Activated CD4-positive, alpha-beta memory T cell treated with anti-CD3 and anti-CD28 coated beads, Interleukin-2, amount 10 ng/mL, durations not matched to agents 7 days and 5 days (primary cell): ENCODE data around the gene CDH6. TPM values are rescaled to one million over a fixed set of nuclear protein-coding genes. Genes with fewer than 3 reads are reported as not detected.

ENCODE experiments used
- CTCF ChIA-PET: fragments of 350-600 bp; sonication (Branson Sonifier 250); formaldehyde crosslinking; loops from one replicate; lab custom pipeline; 2021; ENCODE audit warnings: antibody characterized with exemption, inconsistent platforms; lab: Charles Lee
- POLR2A ChIA-PET: fragments of 350-600 bp; sonication (Branson Sonifier 250); formaldehyde crosslinking; loops from one replicate; lab custom pipeline; 2021; ENCODE audit warnings: antibody characterized with exemption; lab: Charles Lee
- DNase-seq: peaks from one replicate; pipeline ENCODE4 v3.0.0-alpha.2; 2020
- H3K27ac Mint-ChIP-seq: one replicate; pipeline ENCODE4 v1.8.0; 2021; ENCODE audit warnings: mild to moderate bottlenecking, mixed read lengths
- H3K27me3 Mint-ChIP-seq: one replicate; pipeline ENCODE4 v1.8.0; 2021; ENCODE audit warnings: mixed read lengths
- H3K36me3 Mint-ChIP-seq: one replicate; pipeline ENCODE4 v1.8.0; 2021; ENCODE audit warnings: low read depth, mixed read lengths
- H3K4me1 Mint-ChIP-seq: one replicate; pipeline ENCODE4 v1.8.0; 2021; ENCODE audit warnings: mixed read lengths
- H3K4me3 Mint-ChIP-seq: one replicate; pipeline ENCODE4 v1.8.0; 2021; ENCODE audit warnings: mild to moderate bottlenecking, mixed read lengths
- H3K9me3 Mint-ChIP-seq: one replicate; pipeline ENCODE4 v1.8.0; 2021; ENCODE audit warnings: mixed read lengths
- total RNA-seq, 2 experiments: library from RNA; stranded (reverse); gene quantifications; one replicate each; pipeline ENCODE4 v1.2.3, GENCODE V29; 2021

CDH6 gene
- total RNA-seq, 2 experiments from 2014 or later: not detected

- Mint-ChIP-seq H3K27me3 (no peaks in the 10 kb centered on the region), H3K9me3 (no peaks in the 10 kb centered on the region), H3K36me3 (no peaks in the 10 kb centered on the region), H3K27ac (no peak overlapping the region), H3K4me1 (no peaks in the 10 kb centered on the region), H3K4me3 (no peak overlapping the region)
- ChIA-PET POLR2A (no interaction called here), CTCF (no interaction called here)
- no peak for DNase-seq
Measured at GRCh38 chr5:31273631-31274378, 80.3 kb downstream of the CDH6 start.

- POLR2A ChIA-PET: no interaction called here
- Mint-ChIP-seq H3K27me3 (no peaks in the 10 kb centered on the region), H3K4me1 (no peaks in the 10 kb centered on the region), H3K9me3 (no peaks in the 10 kb centered on the region), H3K27ac (no peak overlapping the region), H3K36me3 (no peaks in the 10 kb centered on the region), H3K4me3 (no peak overlapping the region)
- no peak for DNase-seq
- CTCF ChIA-PET: interaction anchor here (1.4 kb wide), 1 partner anchor 10 kb away, joined by 6 read pairs; no protein-coding TSS in a partner anchor
Measured at GRCh38 chr5:31280210-31280609, 86.7 kb downstream of the CDH6 start.

GRCh38 chr5:31283326-31283725, 89.8 kb downstream of the CDH6 start:
- no peak for DNase-seq
- CTCF ChIA-PET: no interaction called here
- Mint-ChIP-seq H3K9me3 (no peaks in the 10 kb centered on the region), H3K27ac (no peak overlapping the region), H3K4me3 (no peak overlapping the region), H3K27me3 (no peaks in the 10 kb centered on the region), H3K36me3 (no peaks in the 10 kb centered on the region), H3K4me1 (no peaks in the 10 kb centered on the region)
- POLR2A ChIA-PET: no interaction called here

DNA sequence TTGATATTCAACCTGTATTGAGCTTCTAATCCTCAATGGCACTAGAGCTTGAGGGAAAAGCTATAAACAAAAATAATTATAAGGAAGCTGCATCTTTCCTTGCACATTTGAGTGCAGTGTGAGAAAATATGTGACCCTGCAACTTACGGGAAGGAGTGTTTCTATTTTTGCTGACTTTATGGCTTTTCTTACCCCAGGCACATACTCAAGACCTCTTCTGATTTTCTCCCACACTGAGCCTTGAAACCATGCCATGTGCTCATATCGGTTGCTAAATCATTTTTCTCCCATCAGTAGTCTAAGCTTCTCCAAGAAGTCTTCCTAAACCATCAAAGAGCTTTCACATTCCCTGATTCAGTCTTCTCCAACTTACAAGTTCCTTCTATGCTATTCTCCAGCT, 91.5 kb downstream of the CDH6 start:
- CTCF ChIA-PET: no interaction called here
- no peaks in the 10 kb centered on the region for H3K36me3 Mint-ChIP-seq

DNA sequence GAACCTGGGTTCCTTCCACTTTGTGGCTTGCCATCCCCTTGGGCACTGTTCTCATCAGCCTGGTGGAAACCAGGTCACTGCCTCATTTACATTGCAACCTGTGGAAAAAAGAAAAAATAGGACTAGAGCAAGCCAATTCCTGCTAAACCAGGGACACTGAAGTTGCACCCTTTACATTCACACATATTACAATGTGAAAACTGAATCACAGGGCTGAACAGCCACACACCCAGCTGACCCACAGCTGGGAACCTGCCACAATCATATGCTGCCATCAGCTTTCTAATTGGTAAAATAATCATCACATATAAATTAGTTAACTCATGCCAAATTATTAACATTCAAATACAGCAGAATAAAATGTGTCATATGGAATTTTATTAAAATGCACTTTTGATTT, 94.5 kb downstream of the CDH6 start:
- no peaks in the 10 kb centered on the region for H3K36me3 Mint-ChIP-seq
- no peaks in the 10 kb centered on the region for H3K9me3 Mint-ChIP-seq
- no peaks in the 10 kb centered on the region for H3K27me3 Mint-ChIP-seq
- CTCF ChIA-PET: no interaction called here
- H3K27ac Mint-ChIP-seq: no peak overlapping the region
- H3K4me1 Mint-ChIP-seq: no peaks in the 10 kb centered on the region
- no peak for DNase-seq
- no peak overlapping the region for H3K4me3 Mint-ChIP-seq
- POLR2A ChIA-PET: no interaction called here

More for the DNA sequence above, 91.5 kb downstream of the CDH6 start:
- no peaks in the 10 kb centered on the region for H3K4me1 Mint-ChIP-seq
- no peak overlapping the region for H3K27ac Mint-ChIP-seq
- DNase-seq: no peak
- no peaks in the 10 kb centered on the region for H3K27me3 Mint-ChIP-seq
- H3K9me3 Mint-ChIP-seq: no peaks in the 10 kb centered on the region
- POLR2A ChIA-PET: no interaction called here
- no peak overlapping the region for H3K4me3 Mint-ChIP-seq

- ChIA-PET CTCF (no interaction called here), POLR2A (no interaction called here)
- no peaks in the 10 kb centered on the region for H3K36me3 Mint-ChIP-seq
- no peaks in the 10 kb centered on the region for H3K9me3 Mint-ChIP-seq
- H3K4me3 Mint-ChIP-seq: no peak overlapping the region
- no peak for DNase-seq
- H3K27ac Mint-ChIP-seq: no peak overlapping the region
- H3K4me1 Mint-ChIP-seq: no peaks in the 10 kb centered on the region
- H3K27me3 Mint-ChIP-seq: no peaks in the 10 kb centered on the region
Measured at GRCh38 chr5:31289429-31289828, 95.9 kb downstream of the CDH6 start.

- no peak overlapping the region for H3K4me3 Mint-ChIP-seq
- no peak for DNase-seq
- ChIA-PET CTCF (no interaction called here), POLR2A (no interaction called here)
- no peaks in the 10 kb centered on the region for H3K27me3 Mint-ChIP-seq
- H3K36me3 Mint-ChIP-seq: no peaks in the 10 kb centered on the region
- H3K9me3 Mint-ChIP-seq: no peaks in the 10 kb centered on the region
- no peaks in the 10 kb centered on the region for H3K4me1 Mint-ChIP-seq
- H3K27ac Mint-ChIP-seq: no peak overlapping the region
Measured at GRCh38 chr5:31291323-31291854, 97.9 kb downstream of the CDH6 start.

GRCh38 chr5:31300501-31300900, 107.0 kb downstream of the CDH6 start:
- Mint-ChIP-seq H3K27me3 (no peaks in the 10 kb centered on the region), H3K4me3 (no peak overlapping the region), H3K36me3 (no peaks in the 10 kb centered on the region), H3K9me3 (no peaks in the 10 kb centered on the region), H3K27ac (no peak overlapping the region), H3K4me1 (no peaks in the 10 kb centered on the region)
- no peak for DNase-seq
- CTCF ChIA-PET: no interaction called here
- POLR2A ChIA-PET: no interaction called here

DNA sequence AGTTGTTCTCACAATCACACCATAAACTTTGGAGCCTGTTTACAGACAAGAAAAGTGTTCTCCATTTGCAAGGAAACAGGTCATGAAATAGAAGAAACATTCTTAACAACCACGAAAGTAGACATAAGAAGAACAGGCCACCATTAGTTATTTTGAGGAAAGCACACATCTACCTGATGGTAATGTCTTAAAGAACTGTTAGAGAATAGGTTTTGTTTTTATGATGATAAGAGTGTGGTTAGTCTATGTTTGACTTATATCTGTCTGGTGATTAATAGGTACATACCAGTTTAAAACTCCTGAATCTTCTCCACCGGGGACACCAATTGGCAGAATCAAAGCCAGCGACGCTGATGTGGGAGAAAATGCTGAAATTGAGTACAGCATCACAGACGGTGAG, 108.3 kb downstream of the CDH6 start:
- ChIA-PET POLR2A (no interaction called here), CTCF (no interaction called here)
- no peak overlapping the region for H3K4me3 Mint-ChIP-seq
- DNase-seq: no peak
- no peaks in the 10 kb centered on the region for H3K36me3 Mint-ChIP-seq
- H3K4me1 Mint-ChIP-seq: no peaks in the 10 kb centered on the region
- H3K27me3 Mint-ChIP-seq: no peaks in the 10 kb centered on the region
- H3K27ac Mint-ChIP-seq: no peak overlapping the region
- H3K9me3 Mint-ChIP-seq: no peaks in the 10 kb centered on the region

- Mint-ChIP-seq H3K4me3 (no peak overlapping the region), H3K27ac (no peak overlapping the region), H3K9me3 (no peaks in the 10 kb centered on the region), H3K36me3 (no peaks in the 10 kb centered on the region), H3K4me1 (no peaks in the 10 kb centered on the region), H3K27me3 (no peaks in the 10 kb centered on the region)
- POLR2A ChIA-PET: no interaction called here
- CTCF ChIA-PET: no interaction called here
- DNase-seq: no peak
Measured at GRCh38 chr5:31303688-31304087, 110.2 kb downstream of the CDH6 start.

GRCh38 chr5:31317665-31318064, 124.2 kb downstream of the CDH6 start:
- no peak overlapping the region for H3K4me3 Mint-ChIP-seq
- H3K27ac Mint-ChIP-seq: no peak overlapping the region
- ChIA-PET POLR2A (no interaction called here), CTCF (no interaction called here)
- no peaks in the 10 kb centered on the region for H3K9me3 Mint-ChIP-seq
- H3K27me3 Mint-ChIP-seq: no peaks in the 10 kb centered on the region
- H3K4me1 Mint-ChIP-seq: no peaks in the 10 kb centered on the region
- DNase-seq: no peak
- no peaks in the 10 kb centered on the region for H3K36me3 Mint-ChIP-seq

DNA sequence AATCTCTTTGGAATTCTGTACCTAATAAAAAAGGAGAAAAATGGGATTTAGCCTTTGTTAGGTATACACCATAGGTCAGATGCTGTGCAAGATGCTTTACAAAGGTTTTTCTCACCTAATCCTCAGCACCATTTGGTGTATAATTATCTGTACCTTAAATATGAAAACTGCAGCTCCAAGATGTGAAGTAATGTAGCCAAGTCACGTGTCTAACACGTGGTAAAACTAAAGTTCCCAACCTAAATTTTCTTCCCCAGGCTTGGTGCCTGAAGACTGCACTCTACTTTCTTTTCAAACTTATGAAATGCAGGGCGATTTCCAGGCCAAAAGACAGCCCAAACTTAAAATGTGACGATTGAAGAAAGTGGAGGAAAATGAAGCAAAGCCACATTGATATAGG, 125.8 kb downstream of the CDH6 start:
- Mint-ChIP-seq H3K27me3 (no peaks in the 10 kb centered on the region), H3K9me3 (no peaks in the 10 kb centered on the region), H3K4me1 (no peaks in the 10 kb centered on the region)

DNA sequence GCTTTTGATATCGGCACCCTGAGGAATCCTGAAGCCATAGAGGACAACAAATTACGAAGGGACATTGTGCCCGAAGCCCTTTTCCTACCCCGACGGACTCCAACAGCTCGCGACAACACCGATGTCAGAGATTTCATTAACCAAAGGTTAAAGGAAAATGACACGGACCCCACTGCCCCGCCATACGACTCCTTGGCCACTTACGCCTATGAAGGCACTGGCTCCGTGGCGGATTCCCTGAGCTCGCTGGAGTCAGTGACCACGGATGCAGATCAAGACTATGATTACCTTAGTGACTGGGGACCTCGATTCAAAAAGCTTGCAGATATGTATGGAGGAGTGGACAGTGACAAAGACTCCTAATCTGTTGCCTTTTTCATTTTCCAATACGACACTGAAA, 129.5 kb downstream of the CDH6 start:
- CTCF ChIA-PET: no interaction called here
- no peak for DNase-seq
- Mint-ChIP-seq H3K36me3 (no peaks in the 10 kb centered on the region), H3K27me3 (no peaks in the 10 kb centered on the region), H3K4me1 (no peaks in the 10 kb centered on the region), H3K9me3 (no peaks in the 10 kb centered on the region), H3K4me3 (no peak overlapping the region), H3K27ac (no peak overlapping the region)
- POLR2A ChIA-PET: no interaction called here

More for the DNA sequence above, 125.8 kb downstream of the CDH6 start:
- ChIA-PET POLR2A (no interaction called here), CTCF (no interaction called here)
- DNase-seq: no peak
- Mint-ChIP-seq H3K36me3 (no peaks in the 10 kb centered on the region), H3K4me3 (no peak overlapping the region), H3K27ac (no peak overlapping the region)

DNA sequence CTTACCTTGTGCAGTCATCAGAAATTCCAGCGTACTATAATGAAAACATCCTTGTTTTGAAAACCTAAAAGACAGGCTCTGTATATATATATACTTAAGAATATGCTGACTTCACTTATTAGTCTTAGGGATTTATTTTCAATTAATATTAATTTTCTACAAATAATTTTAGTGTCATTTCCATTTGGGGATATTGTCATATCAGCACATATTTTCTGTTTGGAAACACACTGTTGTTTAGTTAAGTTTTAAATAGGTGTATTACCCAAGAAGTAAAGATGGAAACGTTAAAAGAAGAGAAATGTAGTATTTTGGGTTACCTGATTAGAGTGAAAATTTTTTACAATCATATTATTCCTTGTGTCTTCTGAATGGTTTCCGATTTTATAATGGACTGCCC, 131.4 kb downstream of the CDH6 start:
- no peaks in the 10 kb centered on the region for H3K36me3 Mint-ChIP-seq
- no peaks in the 10 kb centered on the region for H3K9me3 Mint-ChIP-seq
- H3K27me3 Mint-ChIP-seq: no peaks in the 10 kb centered on the region
- no peak overlapping the region for H3K4me3 Mint-ChIP-seq
- no peaks in the 10 kb centered on the region for H3K4me1 Mint-ChIP-seq
- no peak for DNase-seq
- ChIA-PET CTCF (no interaction called here), POLR2A (no interaction called here)
- H3K27ac Mint-ChIP-seq: no peak overlapping the region
